Loucy (cell line): Measurements from ENCODE around the gene TPGS1.

Experiments used
- CTCF ChIP-seq: fragments of 200-600 bp; sonication (generic); conservative IDR thresholded peaks from 2 replicates; pipeline ENCODE4 v1.5.1; 2014; ENCODE audit warnings: mild to moderate bottlenecking, antibody characterized with exemption, low read length
- EZH2phosphoT487 ChIP-seq: fragments of 200-600 bp; IDR thresholded peaks from 2 replicates; pipeline ENCODE4 v1.6.1; 2018; ENCODE audit warnings: antibody characterized with exemption, mild to moderate bottlenecking, moderate library complexity, borderline replicate concordance

GRCh38 chr19:464208-464545, 43.1 kb upstream of the TPGS1 start:
- TF ChIP-seq CTCF (no peak), EZH2phosphoT487 (no peak)
